AG20443 (cell line): ENCODE measurements around the gene ERICH2.

ENCODE experiments used
- DNase-seq: peaks from one replicate; pipeline ENCODE4 v3.0.0; 2012; ENCODE audit warnings: low spot score, mixed read lengths

Gene ERICH2

DNA sequence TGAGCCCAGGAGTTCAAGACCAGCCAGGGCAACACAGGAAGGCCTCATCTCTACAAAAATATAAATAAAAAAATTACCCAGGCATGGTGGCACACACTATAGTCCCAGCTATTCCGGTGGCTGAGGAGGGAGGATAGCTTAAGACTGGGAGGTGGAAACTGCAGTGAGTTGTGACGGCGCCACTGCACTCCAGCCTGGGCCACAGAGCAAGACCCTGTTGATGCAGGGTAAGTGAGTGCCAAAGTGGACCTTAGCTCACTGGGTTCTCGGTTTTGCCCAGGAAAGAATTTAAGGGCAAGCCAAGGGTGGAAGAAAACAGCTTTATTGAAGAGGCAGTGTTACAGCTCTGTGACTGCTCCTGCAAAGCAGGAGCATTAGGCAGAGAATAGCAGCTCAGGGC, 6.9 kb upstream of the ERICH2 start:
- DNase-seq: no peak

DNA sequence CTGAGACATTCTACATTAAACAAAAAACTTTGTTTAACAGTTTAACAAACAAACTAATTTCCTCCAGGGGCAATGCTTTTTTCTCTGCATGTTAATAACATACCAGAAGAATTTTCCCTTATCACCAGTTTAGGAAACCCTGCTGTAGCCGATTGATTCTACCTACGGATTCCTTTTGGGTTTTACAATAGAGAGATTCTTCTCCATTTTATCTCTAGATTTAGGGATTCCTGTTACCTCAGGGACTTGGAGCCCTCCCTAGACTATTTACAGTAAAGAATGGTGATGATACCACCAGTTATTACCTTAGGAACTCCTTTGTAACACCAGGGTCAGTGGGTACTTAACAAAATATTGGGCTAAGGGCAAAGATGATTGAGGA, 5.3 kb upstream of the ERICH2 start:
- no peak for DNase-seq

DNA sequence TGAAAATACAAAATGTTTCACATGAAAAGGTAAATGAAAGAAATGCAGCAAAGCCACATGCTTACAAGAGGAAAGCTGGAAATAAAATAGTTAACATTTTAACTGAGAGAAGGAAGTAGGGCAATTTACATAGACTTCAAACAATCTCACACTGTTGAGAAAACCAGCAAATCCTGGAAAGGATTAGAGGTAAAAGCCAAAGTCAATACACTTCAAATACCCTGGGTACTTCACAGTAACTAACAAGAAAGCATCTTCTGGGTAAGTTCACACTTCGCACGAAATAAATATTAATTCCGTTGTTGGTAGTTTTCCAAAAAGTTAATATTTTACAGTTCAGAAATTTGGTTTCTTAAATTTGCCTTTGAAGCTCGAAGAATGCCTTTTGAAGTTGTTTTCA, 3.5 kb upstream of the ERICH2 start:
- no peak for DNase-seq

DNA sequence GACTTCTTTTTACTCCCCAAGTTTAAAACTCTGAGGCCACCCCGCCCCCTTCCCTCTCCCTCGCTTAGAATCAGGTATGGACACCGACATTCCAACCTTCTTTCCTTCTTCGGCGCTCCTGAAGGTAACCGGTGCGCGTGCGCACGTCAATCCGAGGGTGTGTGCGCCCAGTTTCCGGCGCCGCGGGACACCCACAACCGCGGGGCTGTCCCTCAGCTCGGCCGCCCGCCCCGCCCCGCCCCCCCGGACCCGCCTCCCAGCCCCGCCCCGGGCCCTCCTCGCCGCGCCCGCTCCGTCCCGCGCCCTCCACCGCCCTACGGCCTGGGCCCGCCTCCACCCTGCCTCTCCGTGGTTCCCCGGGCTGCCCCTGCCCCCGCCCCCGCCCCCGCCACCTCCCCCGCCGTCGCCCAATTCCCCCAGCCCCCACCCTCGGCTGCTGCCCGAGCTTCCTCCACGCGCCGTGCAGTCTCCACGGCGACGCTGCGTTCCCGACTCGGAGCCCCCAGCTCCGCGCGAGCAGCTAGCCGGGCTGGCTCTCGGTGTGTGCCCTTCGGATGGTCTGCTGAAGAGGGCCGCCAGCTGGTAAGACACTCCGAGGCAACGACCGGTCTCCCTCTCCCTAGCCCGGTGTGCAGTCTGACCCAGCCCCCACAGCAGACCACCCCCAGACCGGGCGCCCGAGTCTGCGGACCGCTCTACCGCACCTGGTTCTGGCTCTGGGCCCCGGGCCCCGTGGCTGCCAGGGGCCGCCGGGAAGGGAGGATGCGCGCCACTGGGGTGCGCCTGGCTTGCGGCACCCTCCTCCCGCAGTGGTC, 635 bp downstream of the ERICH2 start:
- peak; percentile 93 for DNase-seq

DNA sequence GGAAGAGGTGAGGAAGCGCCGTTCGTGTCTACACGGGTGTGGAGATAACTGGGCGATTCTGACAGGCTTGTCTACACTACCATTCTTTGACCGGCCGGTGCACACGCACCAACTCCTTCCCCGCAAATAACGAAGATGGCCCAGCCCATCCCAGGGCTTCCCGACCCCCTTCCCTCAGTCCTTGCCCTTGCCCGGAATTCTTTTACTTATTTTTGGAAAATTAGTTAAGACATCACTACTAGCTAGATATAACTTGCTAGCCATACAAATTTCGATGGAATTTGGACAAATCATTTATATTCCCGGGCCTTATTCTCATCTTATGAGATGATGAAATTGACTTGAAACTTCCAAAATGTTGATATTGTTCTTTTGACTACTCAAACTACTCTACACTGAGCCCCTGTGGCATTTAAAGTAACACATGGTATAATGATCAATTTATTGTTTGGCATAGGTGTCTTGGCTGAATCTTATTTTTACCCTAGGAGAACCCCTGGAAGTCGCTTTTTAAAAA, 1.3 kb downstream of the ERICH2 start:
- no peak for DNase-seq

DNA sequence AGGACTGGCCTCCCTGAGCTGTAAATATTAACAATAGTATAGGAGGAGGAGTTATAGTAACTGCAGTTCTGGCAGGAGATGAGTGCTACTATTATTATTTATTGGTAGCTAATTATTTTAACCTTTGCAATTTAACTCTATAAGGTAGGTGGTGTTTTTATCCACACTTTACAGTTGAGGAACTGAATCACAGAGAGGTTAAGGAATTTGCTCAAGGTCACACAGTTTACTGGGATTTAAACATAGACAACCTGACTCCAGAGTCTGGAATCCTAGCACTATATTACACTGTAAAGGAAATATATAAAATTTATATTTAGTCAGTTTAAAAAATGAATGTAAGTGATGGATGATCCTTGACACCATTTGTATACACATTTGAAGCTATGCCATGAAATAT, 2.1 kb downstream of the ERICH2 start:
- DNase-seq: no peak

DNA sequence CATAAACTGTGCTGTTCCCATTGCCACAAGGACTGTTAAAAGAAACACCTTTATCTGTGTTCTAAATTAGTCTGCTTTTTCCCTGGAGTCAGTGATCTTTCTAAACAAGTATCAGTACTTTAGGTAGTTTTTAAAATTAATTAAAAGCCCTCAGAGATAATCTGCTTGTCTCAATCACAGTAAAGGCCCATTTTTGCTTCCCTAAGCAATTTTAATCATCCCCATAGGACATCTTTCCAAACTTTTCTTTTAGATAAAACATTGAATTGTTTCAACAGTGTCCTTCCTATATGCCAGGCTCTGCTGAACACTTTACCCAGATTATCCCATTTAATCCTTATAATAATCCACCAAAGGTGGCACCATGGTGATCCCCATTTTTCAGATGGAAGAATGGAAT, 3.9 kb downstream of the ERICH2 start:
- DNase-seq: no peak

DNA sequence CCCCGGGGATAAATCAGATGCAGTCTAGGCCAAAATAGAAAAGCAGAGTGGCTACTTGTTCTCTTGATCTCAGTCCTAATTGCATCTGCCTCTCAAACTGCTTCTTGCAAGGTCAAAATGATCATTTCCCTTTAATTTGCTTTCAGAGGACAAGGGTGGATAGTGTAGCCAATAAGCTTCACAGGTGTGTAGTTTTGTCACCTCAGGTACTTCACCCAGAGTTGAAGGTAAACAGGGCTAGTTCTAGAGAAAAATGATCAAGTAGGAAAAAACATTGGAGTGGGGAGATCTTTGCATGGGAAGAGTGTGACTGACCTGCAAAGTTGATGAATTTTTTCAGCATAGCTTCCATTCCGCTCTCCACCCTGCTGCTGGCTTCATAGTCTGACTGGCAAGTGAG, 8.7 kb downstream of the ERICH2 start:
- DNase-seq: no peak

DNA sequence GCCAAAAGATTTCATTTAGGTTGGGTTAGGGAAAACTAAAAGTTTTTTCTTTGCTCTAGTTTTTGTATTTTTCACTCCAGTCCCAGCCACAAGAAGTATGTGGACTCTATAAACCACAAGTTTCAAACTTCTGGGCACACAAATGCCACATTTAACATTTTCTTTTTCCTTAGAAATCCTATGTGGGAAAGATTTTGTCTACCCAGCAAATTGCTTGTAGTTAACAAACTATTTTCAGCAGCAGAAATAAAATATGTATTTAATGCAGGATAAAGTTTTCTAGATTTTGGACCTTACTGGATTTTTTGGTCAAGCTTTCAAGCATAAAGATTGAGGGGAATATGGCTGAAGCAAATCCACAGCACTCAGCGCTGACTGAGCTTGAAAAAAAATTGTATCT, 9.1 kb downstream of the ERICH2 start:
- DNase-seq: no peak

DNA sequence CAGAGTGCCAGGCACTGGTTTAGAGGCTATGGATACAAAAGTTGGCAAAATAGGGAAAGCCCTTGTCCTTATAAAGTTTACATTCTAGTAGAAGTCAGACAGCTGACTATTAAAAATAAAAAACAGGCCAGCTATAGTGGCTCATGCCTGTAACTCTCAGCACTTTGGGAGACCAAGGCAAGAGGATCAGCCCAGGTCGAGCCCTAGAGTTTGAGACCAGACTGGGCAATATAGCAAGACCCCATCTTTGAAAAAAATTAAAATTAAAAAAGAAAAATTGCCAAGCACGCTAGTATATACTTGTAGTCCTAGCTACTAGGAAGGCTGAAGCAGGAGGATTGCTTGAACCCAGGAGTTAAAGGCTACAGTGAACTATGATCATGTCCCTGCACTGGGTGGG, 12.5 kb downstream of the ERICH2 start:
- no peak for DNase-seq

DNA sequence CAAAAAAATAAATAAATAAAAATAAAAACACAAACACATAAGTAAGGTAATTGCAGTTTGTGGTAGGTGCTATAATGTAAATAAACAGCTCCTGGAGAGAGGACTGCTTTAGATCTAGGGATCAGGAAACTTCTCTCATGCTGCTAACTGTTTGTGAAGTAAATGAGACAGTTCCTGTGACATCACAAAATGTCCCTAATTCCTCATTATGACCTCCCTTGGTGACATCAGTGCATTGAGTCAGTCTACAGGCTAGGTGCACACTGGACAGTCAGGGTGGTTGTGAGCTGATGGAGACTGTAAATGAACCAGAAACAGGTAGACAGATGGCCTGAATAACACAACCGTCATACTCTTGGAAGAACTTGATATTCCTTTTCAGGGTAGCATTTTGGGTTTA, 13.4 kb downstream of the ERICH2 start:
- DNase-seq: no peak

DNA sequence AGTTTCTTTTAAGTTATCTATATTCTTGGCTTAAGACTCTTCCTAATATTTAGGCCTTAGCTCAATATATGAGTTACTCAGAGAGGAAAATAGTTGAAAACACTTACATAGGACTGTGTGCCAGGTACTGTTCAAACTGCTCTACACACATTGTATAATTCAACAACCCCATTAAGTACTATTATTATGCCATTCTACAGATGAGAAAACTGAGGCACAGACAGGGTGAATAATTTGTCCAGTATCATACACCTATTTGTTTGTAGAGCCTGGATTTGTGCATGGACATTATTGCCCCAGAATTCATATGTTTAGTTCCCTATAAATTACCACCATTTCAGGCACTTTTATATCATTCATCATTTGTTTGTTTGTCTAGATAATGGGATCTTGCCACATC, 28.8 kb downstream of the ERICH2 start:
- no peak for DNase-seq

DNA sequence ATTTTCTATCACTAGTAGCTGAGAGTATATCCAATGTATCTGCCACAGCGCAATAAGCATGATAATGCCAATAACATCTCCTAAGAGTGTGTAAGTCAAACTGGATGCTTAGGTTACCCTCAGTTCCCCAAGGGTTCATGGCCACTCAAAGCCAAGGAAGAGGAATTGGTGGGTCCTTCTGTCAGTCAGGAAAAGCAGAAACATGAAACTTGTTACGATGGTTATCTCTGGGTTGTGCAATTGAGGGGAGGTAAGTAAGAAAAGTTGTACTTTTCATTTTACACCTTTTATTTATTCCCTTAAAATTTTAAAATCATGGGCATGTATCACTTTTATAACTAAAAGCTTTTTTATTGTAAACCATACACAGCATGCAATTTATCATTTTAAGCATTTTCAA, 36.4 kb downstream of the ERICH2 start:
- no peak for DNase-seq

DNA sequence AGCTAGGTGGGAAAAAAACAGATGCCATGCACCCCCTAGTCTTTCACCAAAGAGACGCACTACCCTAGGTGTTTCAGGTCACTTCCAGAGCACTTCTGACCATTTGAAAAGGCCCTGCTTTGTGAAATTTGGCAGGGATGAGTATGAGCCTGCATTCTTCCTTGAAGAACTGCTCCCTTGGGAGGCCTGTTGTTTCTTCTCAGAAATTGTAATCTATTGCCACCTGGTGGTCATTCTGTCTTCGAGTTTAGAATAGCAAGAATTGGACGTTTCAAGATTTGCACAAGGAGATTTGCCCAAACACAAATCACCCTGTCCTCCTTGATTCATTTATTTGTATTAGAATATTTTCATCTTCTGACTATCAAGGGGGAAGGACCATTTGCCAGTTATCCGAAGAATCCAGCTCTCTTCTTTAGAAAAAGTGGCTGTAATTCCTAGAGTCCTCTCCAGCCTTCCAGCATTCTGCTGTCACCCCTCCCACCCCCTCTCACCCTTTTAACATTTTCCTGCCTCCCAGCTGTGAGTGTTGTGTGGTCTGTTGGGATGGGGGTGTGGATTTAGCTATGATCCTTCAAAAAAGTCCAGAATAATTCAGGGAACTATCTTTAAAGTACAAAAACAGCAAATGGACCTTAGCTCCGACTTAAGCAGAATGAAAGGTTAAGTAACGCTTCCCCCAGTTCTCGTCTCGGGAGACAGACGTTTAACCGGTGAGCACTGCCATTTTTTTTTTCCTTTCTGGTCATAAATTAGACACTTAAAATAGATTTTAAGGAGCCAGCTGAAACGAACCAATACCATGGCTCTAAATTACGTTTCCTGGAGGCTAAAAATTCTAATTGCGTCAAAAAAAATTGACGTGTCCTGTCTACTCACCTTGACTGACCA, 42.8 kb downstream of the ERICH2 start:
- DNase-seq: peak; percentile 82

DNA sequence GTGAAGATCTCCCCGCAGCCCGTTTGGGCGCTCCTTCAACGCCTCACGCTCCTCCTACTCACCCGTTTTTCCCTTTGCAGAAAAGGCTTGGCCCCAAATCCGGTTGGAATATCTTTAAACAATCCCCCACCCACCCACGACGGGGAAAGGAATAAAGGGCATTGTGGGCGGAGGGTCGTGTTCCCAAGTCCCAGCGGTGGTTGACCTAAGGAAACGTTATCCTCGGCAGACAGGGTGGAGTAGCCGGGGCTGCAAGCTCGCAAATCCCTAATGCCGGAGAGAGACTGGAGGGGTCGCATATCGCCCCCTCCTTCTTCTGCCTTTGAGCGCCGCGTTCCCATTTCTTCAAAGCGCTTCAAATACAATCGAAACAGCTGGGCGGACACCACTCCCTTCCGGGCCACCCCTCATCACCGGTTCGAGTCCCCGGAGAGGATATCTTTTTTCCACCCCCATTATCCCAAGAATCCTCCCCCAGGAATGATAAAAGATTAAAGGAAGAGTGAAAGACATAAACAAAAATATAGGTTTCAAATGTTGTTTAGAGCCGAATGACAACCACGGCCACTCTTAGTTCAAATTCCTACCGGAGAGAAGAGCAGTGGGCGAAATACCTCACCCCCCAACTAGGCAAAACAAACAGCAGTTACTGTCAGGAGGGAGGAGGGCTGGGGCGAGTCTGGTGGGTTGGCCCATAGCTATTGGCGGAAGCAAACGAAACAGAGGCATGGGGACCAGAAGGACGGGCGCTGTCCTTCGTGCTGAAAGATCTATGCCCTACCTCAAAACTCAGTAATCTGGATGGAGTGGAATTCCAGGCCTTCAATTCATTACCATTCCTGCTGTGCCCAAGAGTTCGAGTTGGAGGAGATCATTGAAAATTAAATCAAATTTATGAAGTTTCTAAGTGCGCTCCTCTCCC, 43.7 kb downstream of the ERICH2 start:
- DNase-seq: peak; percentile 72

DNA sequence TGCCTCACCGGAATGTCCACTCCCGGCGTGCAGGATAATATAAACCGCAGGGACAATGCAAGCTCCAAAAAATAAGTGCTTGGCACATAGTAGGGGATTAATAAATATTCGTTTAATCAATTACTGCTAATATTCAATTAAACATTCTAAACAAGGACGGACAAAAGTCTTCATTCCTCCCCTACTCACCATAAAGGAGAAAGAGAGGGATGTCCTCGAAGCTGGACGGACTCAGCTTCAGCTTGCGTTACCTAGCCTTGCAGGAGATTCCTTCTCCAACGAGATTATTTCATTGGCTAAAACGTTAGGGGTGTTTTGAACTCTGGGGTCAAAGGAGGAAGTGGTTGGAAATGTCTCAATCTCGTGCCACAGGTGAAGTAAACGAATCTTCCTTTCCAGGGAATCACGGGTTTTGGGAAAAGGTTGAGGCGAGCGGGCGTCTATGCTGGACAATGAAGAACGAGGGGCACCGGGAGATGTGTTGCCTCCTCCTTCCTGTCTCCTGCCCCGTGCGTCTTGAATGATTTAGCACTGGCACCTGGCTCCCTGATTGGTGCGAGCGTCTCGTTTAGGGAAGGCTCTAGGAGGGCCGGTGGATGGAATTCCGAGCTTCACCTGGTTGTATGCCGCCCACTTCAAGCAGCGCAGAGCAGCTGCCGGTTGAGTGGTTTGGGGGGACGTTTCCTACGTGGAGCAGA, 44.5 kb downstream of the ERICH2 start:
- DNase-seq: no peak

DNA sequence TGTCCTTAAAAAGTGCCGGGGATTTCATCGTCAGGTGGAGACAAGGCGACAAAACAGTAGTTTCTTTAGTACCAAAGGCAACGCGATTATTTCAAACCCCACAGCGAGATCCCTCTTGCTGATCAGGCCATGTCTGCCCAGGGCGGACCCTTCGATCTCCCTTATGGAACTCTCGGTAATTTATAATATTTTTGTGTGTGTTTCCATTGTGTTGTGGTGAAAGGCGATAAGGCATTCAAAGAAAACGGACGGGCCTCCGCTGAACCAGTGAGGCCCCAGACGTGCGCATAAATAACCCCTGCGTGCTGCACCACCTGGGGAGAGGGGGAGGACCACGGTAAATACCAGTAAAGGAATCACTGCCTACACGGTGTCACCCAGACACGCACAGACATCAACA, 45.1 kb downstream of the ERICH2 start:
- no peak for DNase-seq

DNA sequence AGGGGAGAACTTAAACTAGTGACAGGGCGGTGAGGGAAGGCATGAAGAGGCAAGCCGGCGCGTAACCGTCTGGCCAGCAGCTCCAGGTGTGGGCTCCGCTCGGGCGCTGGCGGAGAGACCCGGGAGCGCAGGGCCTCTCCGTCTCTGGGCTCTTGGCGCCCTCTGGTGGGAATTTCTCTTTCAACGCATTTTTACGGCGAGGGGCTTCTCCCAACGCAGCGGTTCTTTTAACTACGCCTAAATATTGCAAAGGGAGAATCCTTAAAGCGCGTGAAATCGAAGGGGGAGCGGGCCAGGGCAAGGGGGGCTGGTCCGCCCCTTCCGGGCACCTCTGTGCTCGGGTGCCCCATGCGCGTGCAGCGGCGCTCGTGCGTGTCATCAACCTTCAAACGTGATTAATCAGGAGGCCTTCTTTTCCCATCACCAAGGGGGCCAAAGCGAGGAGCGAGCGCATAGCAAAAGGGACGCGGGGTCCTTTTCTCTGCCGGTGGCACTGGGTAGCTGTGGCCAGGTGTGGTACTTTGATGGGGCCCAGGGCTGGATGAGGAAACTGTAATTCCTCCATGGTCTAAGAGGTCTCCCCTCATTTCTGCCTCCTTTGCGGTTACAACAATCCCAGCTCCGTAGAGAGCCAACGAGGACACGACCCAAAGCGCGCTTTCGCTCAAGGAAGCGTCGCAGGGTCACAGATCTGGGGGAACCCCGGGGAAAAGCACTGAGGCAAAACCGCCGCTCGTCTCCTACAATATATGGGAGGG, 45.7 kb downstream of the ERICH2 start:
- DNase-seq: peak; percentile 77

DNA sequence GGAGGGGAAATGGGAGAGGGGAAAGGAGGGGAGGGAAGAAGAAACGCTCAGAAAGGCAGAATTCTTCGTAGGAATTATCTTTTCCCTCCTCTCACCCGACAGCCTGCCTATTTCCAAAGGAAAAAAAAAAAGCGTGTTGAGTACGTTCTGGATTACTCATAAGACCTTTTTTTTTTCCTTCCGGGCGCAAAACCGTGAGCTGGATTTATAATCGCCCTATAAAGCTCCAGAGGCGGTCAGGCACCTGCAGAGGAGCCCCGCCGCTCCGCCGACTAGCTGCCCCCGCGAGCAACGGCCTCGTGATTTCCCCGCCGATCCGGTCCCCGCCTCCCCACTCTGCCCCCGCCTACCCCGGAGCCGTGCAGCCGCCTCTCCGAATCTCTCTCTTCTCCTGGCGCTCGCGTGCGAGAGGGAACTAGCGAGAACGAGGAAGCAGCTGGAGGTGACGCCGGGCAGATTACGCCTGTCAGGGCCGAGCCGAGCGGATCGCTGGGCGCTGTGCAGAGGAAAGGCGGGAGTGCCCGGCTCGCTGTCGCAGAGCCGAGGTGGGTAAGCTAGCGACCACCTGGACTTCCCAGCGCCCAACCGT, 46.4 kb downstream of the ERICH2 start, which contains the start of gene GAD1:
Gene GAD1 (plus strand): TSS at position 384 of the 589 bp plus-strand sequence. CDS start 1,705 bp downstream, outside the sequence.
- DNase-seq: peak; percentile 81
